ENCODE data around the gene ALDH16A1. TPM values are rescaled to one million over a fixed set of nuclear protein-coding genes. Genes with fewer than 3 reads are reported as not detected.
"Not testable (repeated sequence)": the region's sequence is repeated elsewhere in the genome, so short reads cannot be mapped to it uniquely, and the experiment has no call there.

The ALDH16A1 gene
- total and polyA plus RNA-seq, 9 donors, result 0.93 to 24.2 (median 20.2) TPM

DNA sequence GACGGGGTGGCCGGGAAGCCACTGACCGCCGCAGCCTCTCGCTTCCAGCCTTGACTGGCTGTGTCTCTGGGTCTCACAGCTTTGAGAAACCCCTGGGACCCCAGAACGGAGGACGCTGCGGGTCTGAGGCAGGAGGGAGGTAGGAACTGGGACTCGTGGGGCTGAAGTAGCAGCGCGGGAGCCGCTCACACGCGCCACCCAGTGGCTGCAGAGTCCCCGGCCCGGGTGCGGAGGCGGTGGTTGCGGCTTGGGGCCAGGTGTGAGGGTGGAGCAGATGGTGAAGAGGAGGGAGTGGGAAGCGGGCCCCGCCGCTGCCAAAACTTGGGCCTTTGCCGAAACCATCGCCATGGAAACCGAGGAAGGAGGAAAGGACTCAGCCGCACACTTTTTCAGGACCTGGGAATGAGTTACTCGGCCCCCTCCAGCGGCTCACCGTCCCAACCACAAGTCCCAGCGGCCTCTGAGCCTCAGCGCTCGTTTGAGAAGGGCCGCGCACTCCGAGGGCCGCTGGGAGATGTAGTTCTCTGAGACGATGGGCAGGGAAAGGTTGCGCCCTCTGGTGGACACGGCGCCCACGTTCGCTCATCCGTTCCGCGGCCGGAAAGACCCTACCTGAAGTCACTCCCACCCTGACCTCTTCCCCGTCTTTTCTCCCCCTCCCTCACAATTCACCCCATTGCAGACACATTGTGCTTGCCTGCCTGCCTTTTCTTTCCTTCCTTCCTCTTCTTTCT lies 9.5 kb upstream of the ALDH16A1 start:
- Histone ChIP-seq H3K27me3 (no peaks in the 10 kb centered on the region), H3K4me1 (ENCODE audit: insufficient read depth) (no peaks in the 10 kb centered on the region), H3K27ac (peak overlapping the region in 1 of 2 donors; percentile 3), H3K36me3 (no peaks in the 10 kb centered on the region), H3K9me3 (no peaks in the 10 kb centered on the region), H3K4me3 (peak overlapping the region; percentile 55)
- peak; percentile 93 to 96 (median 95) for DNase-seq
- WGBS, 3 donors, result 0 to 1% (median 1%) methylated on average over 45 to 47 of the region's 47 CpGs
- intact Hi-C loops (cut with DNase I), result loop anchor here in 3 of 4 donors (2.0 to 10.0 kb wide), 3 partner anchors 53 to 216 kb away; partner anchors contain the start of genes DKKL1 (in 1 of the 3) and TEAD2 (in 1 of the 3)
- TF ChIP-seq POLR2A (IDR thresholded peaks at IDR 0.05), result peak; percentile 16
- no peak for TF ChIP-seq EP300 (IDR thresholded peaks at IDR 0.05)
- TF ChIP-seq, protein P1, sequence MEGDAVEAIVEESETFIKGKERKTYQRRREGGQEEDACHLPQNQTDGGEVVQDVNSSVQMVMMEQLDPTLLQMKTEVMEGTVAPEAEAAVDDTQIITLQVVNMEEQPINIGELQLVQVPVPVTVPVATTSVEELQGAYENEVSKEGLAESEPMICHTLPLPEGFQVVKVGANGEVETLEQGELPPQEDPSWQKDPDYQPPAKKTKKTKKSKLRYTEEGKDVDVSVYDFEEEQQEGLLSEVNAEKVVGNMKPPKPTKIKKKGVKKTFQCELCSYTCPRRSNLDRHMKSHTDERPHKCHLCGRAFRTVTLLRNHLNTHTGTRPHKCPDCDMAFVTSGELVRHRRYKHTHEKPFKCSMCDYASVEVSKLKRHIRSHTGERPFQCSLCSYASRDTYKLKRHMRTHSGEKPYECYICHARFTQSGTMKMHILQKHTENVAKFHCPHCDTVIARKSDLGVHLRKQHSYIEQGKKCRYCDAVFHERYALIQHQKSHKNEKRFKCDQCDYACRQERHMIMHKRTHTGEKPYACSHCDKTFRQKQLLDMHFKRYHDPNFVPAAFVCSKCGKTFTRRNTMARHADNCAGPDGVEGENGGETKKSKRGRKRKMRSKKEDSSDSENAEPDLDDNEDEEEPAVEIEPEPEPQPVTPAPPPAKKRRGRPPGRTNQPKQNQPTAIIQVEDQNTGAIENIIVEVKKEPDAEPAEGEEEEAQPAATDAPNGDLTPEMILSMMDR (IDR thresholded peaks at IDR 0.05), result peak; percentile 89 to 99 (median 90)

DNA sequence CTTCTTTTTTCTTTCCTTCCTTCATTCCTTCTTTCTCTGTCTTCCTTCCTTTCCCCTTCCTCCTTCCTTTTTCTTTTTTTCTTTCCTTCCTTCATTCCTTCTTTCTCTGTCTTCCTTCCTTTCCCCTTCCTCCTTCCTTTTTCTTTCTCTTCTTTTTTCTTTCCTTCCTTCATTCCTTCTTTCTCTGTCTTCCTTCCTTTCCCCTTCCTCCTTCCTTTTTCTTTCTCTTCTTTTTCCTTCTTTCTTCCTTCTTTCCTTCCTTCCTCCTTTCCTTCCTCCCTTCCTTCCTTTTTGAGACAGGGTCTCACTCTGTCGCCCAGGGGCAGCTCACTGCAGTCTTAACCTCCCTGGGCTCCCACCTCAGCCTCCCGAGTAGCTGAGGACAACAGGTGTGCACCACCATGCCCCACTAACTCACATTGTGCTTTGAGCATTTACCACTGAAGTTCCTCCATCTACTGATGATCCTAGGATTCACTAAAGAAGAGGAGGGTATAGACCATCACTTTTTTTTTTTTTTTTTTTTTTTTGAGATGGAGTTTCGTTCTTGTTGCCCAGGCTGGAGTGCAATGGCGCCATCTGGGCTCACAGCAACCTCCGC lies 8.8 kb upstream of the ALDH16A1 start:
- not testable (repeated sequence) for H3K4me3 ChIP-seq; H3K36me3 ChIP-seq; H3K9me3 ChIP-seq; DNase-seq; H3K27ac ChIP-seq; H3K27me3 ChIP-seq; H3K4me1 ChIP-seq (ENCODE audit: insufficient read depth)
- 48 to 75% (median 50%) methylated on average over 5 of the region's 5 CpGs for WGBS, 3 donors
- intact Hi-C loops (cut with DNase I), result loop anchor here in 3 of 4 donors (5.0 to 10.0 kb wide), 2 partner anchors 79 to 217 kb away; partner anchors contain the start of genes DKKL1 (in 1 of the 3) and TEAD2 (in 1 of the 3)

- intact Hi-C loops (cut with DNase I), result loop anchor here in 1 of 4 donors (10.0 kb wide), 1 partner anchor 81 kb away; the partner anchor contains the start of genes DKKL1 and TEAD2
- no peaks in the 10 kb centered on the region for H3K9me3 ChIP-seq
- no peak overlapping the region for H3K27ac ChIP-seq
- H3K4me3 ChIP-seq, result no peak overlapping the region
- H3K4me1 ChIP-seq (ENCODE audit: insufficient read depth), result no peaks in the 10 kb centered on the region
- TF ChIP-seq EP300 (IDR thresholded peaks at IDR 0.05) (no peak), POLR2A (IDR thresholded peaks at IDR 0.05) (no peak)
- TF ChIP-seq, protein P1 (IDR thresholded peaks at IDR 0.05), result no peak
- no peaks in the 10 kb centered on the region for H3K27me3 ChIP-seq
- WGBS, 3 donors, result 62 to 85% (median 64%) methylated on average over 3 of the region's 3 CpGs
- H3K36me3 ChIP-seq, result no peaks in the 10 kb centered on the region
- no peak for DNase-seq
Measured at GRCh38 chr19:49445997-49446396, 7.0 kb upstream of the ALDH16A1 start.

DNA sequence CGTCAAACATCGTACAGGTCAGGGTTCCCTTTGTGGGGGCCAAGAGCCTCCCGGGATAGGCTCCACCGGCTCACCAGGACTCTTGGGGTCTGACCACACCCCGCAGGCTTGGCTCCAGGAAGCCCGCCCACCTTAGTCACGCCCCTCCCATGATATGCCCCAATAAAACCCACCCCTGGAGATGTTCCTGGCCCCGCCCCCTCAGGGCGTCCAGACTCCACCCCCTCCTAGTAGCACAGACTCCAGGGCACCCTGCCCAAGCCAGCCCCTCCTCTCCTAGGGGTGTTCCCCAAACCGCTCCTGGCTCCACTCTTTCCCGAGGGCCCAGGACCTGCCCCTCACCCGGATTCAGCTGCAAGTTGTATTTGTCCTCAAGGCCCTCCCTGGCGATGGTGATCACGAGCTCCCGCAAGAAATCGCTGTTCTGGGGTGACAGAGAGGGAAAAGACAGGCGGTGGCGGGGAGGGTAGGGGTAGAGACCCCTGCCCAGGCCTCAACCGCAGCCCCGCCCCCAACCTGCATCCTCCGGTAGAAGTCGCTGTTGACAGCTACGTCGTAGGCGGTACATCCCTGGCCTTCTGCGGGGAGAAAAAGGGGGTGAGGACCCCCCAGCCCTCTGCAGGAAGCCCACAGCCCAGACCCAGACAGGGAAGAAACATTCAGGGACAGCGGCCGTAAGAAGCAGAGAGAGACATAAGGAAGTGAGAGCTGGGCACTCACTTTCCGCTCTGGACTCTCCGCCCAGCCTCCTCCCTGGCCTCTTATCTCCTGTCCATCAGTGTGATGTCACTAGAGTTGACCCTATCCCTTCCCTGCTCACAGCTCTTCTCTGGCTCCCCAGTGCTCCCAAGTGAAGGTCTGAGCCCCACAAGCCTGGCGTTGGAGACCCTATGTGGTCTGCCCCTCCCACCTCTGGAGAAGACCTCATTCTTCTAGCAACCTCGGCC lies 5.3 kb upstream of the ALDH16A1 start:
- 50 to 60% (median 52%) methylated on average over 32 of the region's 32 CpGs for WGBS, 3 donors
- Histone ChIP-seq H3K4me1 (ENCODE audit: insufficient read depth) (no peaks in the 10 kb centered on the region), H3K36me3 (no peaks in the 10 kb centered on the region), H3K9me3 (no peaks in the 10 kb centered on the region), H3K27me3 (no peaks in the 10 kb centered on the region), H3K27ac (no peak overlapping the region), H3K4me3 (no peak overlapping the region)
- no peak for TF ChIP-seq POLR2A (IDR thresholded peaks at IDR 0.05)
- peak; percentile 54 to 80 (median 67) for DNase-seq
- intact Hi-C loops (cut with DNase I), result loop anchor here in 1 of 4 donors (10.0 kb wide), 1 partner anchor 83 kb away; the partner anchor contains the start of genes DKKL1 and TEAD2

- Histone ChIP-seq H3K27me3 (no peaks in the 10 kb centered on the region), H3K36me3 (no peaks in the 10 kb centered on the region), H3K27ac (no peak overlapping the region), H3K4me1 (ENCODE audit: insufficient read depth) (no peaks in the 10 kb centered on the region), H3K9me3 (no peaks in the 10 kb centered on the region), H3K4me3 (no peak overlapping the region)
- intact Hi-C loops (cut with DNase I), result loop anchor here in 1 of 4 donors (10.0 kb wide), 1 partner anchor 84 kb away; the partner anchor contains the start of genes DKKL1 and TEAD2
- no peak for DNase-seq
- TF ChIP-seq POLR2A (IDR thresholded peaks at IDR 0.05) (no peak), EP300 (IDR thresholded peaks at IDR 0.05) (no peak)
- TF ChIP-seq, protein P1 (IDR thresholded peaks at IDR 0.05), result no peak
- 87 to 93% (median 88%) methylated on average over 6 of the region's 6 CpGs for WGBS, 3 donors
Measured at GRCh38 chr19:49448432-49448786, 4.6 kb upstream of the ALDH16A1 start.
